Peyer's patch (tissue), 4 donors: ENCODE results near the gene PDAP1.

Source experiments
- CTCF ChIP-seq, 6 experiments: fragments of 450-650 bp in 4 of 6; fragments of 200-600 bp in 2 of 6; sonication (generic) in 1 of 6; IDR thresholded peaks; one replicate each; pipeline ENCODE4 v1.5.1; 2017 to 2019; ENCODE audit warnings: antibody characterized with exemption in 6 of 6, mild to moderate bottlenecking in 3 of 6, moderate library complexity in 1 of 6
- POLR2A ChIP-seq, 2 donors: fragments of 450-650 bp; IDR thresholded peaks; one replicate each; pipeline ENCODE4 v1.5.1; 2017; ENCODE audit warnings: antibody characterized with exemption in 2 of 2, mild to moderate bottlenecking in 2 of 2, moderate library complexity in 2 of 2

- no peak for TF ChIP-seq CTCF (IDR thresholded peaks at IDR 0.05)
- no peak for TF ChIP-seq POLR2A (IDR thresholded peaks at IDR 0.05)
These were observed 47.9 kb upstream of the PDAP1 start for GRCh38 chr7:99456288-99456687.
